ENCODE data around the gene SLC6A3. TPM values are rescaled to one million over a fixed set of nuclear protein-coding genes. Genes with fewer than 3 reads are reported as not detected.

The SLC6A3 gene
- total RNA-seq, 5 donors from 2014 or later (not counting 1 experiment from before 2014, with no cell fraction given), result 0.22 TPM; not detected in 4

DNA sequence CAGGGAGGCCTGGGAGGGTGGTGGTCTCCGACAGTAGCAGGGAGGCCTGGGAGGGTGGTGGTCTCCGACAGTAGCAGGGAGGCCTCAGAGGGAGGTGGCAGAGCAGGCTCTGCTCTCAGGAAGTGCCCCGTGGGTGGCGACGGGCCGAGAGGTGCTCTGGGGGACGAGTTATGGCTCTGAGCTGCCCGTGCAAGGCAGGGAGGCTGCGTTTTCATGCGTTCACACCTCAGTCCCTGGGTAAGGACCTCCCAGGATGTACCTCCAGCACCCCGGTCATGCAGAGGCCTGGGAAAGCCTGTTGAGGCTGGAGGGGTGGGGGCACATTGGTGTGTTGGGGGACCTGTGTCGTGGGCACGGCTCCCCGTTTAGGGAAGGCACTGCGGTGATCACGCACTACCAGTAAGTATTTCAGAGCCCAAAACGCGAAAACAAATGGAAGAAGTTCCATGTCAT is 63.0 kb downstream of the SLC6A3 start:
- Mint-ChIP-seq H3K4me3 (no peak overlapping the region), H3K27me3 (peaks cover 0 to 7% of the 10 kb centered on the region in 2 donors), H3K9me3 (no peaks in the 10 kb centered on the region), H3K27ac (no peak overlapping the region), H3K36me3 (no peaks in the 10 kb centered on the region), H3K4me1 (peaks cover 26 to 36% (median 32%) of the 10 kb centered on the region in 3 donors)
- H3K4me3 ChIP-seq (ENCODE audit: control insufficient read depth in 1 of 2, extremely low read depth in 1 of 2, low read length in 1 of 2), result no peak overlapping the region
- H3K4me1 ChIP-seq (ENCODE audit: control insufficient read depth in 1 of 2, extremely low read depth in 1 of 2, insufficient read depth in 2 of 2, low read length in 2 of 2), result peaks cover 6 to 27% of the 10 kb centered on the region in 2 experiments
- no peaks in the 10 kb centered on the region for H3K36me3 ChIP-seq (ENCODE audit: control insufficient read depth in 2 of 2, extremely low read depth in 1 of 2, insufficient read depth in 1 of 2, low read length in 1 of 2)
- ATAC-seq (replicated peaks in 1 of 4) (no peak), DNase-seq (no peak)
- POLR2A ChIA-PET, result no interaction called here
- no peaks in the 10 kb centered on the region for H3K9me3 ChIP-seq
- CTCF ChIA-PET, result interaction anchor here in 1 of 2 donors (0.7 kb wide), 1 partner anchor 271 kb away, joined by 3 read pairs; no protein-coding TSS in a partner anchor
- no peak overlapping the region for H3K27ac ChIP-seq (ENCODE audit: low read length)
- WGBS (ENCODE audit: insufficient coverage), result 86% methylated on average over 17 of the region's 18 CpGs
- H3K27me3 ChIP-seq (replicated peaks in 1 of 2; ENCODE audit: control insufficient read depth in 2 of 2, extremely low read depth in 1 of 2, insufficient read depth in 2 of 2, low read length in 1 of 2), result peaks cover 0 to 23% of the 10 kb centered on the region in 2 experiments

DNA sequence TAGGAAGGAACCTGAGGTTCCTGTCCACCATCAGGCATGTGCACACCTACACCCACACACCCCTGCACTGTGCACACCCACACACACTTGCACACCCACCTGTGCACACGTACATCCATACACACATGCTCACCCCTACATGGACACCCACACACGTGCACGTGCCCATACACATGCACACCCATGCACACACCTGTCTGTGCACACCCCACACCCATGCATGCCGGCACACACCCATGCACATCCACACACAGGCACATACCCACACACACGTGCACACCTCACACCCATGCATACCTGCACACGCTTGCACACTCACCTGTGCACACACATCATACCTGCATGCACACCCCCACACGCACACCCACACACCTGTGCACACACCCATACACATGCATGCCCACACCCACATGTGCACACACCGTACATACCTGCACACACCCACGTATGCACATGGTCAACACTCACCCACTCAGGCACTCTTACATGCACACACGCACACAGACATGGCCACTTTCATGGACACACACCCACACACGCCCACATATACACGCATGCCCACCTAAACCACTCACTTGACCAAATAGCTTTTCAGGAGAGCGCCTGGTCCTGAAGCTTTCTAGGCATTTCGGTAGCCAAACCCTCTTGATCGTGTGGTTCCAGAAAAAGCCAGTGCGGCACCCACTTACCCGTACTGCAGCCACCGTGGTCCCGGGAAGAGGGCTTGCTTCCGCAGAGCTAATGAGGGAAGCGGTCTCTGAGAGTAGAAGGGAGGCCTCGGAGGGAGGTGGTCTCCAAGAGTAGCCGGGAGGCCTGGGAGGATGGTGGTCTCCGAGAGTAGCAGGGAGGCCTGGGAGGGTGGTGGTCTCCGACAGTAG is 63.6 kb downstream of the SLC6A3 start:
- ATAC-seq (replicated peaks in 1 of 4) (no peak), DNase-seq (no peak)
- H3K9me3 Mint-ChIP-seq, result no peaks in the 10 kb centered on the region
- H3K4me3 Mint-ChIP-seq, result peak overlapping the region in 2 of 3 donors; percentile 26 to 55
- H3K4me1 ChIP-seq (ENCODE audit: control insufficient read depth in 1 of 2, extremely low read depth in 1 of 2, insufficient read depth in 2 of 2, low read length in 2 of 2), result peaks cover 0 to 20% of the 10 kb centered on the region in 2 experiments
- peaks cover 0 to 23% of the 10 kb centered on the region in 2 experiments for H3K27me3 ChIP-seq (replicated peaks in 1 of 2; ENCODE audit: control insufficient read depth in 2 of 2, extremely low read depth in 1 of 2, insufficient read depth in 2 of 2, low read length in 1 of 2)
- H3K27me3 Mint-ChIP-seq, result peaks cover 0 to 7% of the 10 kb centered on the region in 2 donors
- no peak overlapping the region for H3K27ac ChIP-seq (ENCODE audit: low read length)
- peaks cover 20 to 30% (median 26%) of the 10 kb centered on the region in 3 donors for H3K4me1 Mint-ChIP-seq
- H3K9me3 ChIP-seq, result no peaks in the 10 kb centered on the region
- H3K4me3 ChIP-seq (ENCODE audit: control insufficient read depth in 1 of 2, extremely low read depth in 1 of 2, low read length in 1 of 2), result no peak overlapping the region
- H3K36me3 Mint-ChIP-seq, result no peaks in the 10 kb centered on the region
- 92% methylated on average over 24 of the region's 25 CpGs for WGBS (ENCODE audit: insufficient coverage)
- ChIA-PET CTCF (interaction anchor here in 1 of 2 donors (0.7 to 0.9 kb wide), 2 partner anchors 28 to 272 kb away, joined by 3 read pairs; no protein-coding TSS in a partner anchor), POLR2A (interaction anchor here in 1 of 2 donors (1.0 kb wide), 1 partner anchor 1164 kb away, joined by 3 read pairs; the partner anchor contains the start of genes CCDC127 and SDHA)
- H3K36me3 ChIP-seq (ENCODE audit: control insufficient read depth in 2 of 2, extremely low read depth in 1 of 2, insufficient read depth in 1 of 2, low read length in 1 of 2), result no peaks in the 10 kb centered on the region
- H3K27ac Mint-ChIP-seq, result peak overlapping the region in 1 of 2 donors; percentile 52

DNA sequence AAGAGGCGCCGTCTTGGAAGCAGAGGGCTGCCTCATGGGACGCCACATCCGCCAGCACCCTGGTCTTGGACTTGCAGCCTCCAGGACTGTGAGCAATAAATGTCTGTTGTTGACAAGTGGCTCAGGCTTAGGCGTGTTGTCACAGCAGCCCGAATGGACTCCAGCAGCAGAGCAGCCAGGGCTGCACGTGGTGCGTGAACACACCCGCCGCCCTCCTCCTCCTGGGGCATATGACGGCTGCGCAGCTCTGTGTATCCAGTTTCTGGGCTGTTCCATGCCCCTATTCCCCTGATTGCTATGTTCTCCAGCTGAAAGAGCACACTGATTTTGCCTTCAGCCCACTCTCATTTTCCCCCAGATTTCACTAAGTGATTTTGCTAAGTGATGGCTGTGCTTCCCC is 64.3 kb downstream of the SLC6A3 start:
- no peaks in the 10 kb centered on the region for H3K36me3 ChIP-seq (ENCODE audit: control insufficient read depth in 2 of 2, extremely low read depth in 1 of 2, insufficient read depth in 1 of 2, low read length in 1 of 2)
- H3K27ac Mint-ChIP-seq, result no peak overlapping the region
- WGBS (ENCODE audit: insufficient coverage), result 93% methylated on average over 12 of the region's 12 CpGs
- no peak for DNase-seq
- no peaks in the 10 kb centered on the region for H3K9me3 ChIP-seq
- no peak overlapping the region for H3K27ac ChIP-seq (ENCODE audit: low read length)
- peaks cover 14 to 23% (median 20%) of the 10 kb centered on the region in 3 donors for H3K4me1 Mint-ChIP-seq
- H3K36me3 Mint-ChIP-seq, result no peaks in the 10 kb centered on the region
- peak overlapping the region in 2 of 3 donors; percentile 26 to 55 for H3K4me3 Mint-ChIP-seq
- ChIA-PET POLR2A (interaction anchor here in 1 of 2 donors (1.0 kb wide), 1 partner anchor 1163 kb away, joined by 3 read pairs; the partner anchor contains the start of genes CCDC127 and SDHA), CTCF (interaction anchor here (0.9 to 1.6 kb wide), 4 partner anchors 28 to 272 kb away, joined by 3 to 5 read pairs (median 3); no protein-coding TSS in a partner anchor)
- H3K27me3 Mint-ChIP-seq, result peaks cover 0 to 7% of the 10 kb centered on the region in 2 donors
- H3K27me3 ChIP-seq (replicated peaks in 1 of 2; ENCODE audit: control insufficient read depth in 2 of 2, extremely low read depth in 1 of 2, insufficient read depth in 2 of 2, low read length in 1 of 2), result peaks cover 0 to 23% of the 10 kb centered on the region in 2 experiments
- H3K4me3 ChIP-seq (ENCODE audit: control insufficient read depth in 1 of 2, extremely low read depth in 1 of 2, low read length in 1 of 2), result no peak overlapping the region
- ATAC-seq (replicated peaks in 1 of 4), result no peak
- no peaks in the 10 kb centered on the region for H3K9me3 Mint-ChIP-seq
- H3K4me1 ChIP-seq (ENCODE audit: control insufficient read depth in 1 of 2, extremely low read depth in 1 of 2, insufficient read depth in 2 of 2, low read length in 2 of 2), result peaks cover 0 to 18% of the 10 kb centered on the region in 2 experiments

DNA sequence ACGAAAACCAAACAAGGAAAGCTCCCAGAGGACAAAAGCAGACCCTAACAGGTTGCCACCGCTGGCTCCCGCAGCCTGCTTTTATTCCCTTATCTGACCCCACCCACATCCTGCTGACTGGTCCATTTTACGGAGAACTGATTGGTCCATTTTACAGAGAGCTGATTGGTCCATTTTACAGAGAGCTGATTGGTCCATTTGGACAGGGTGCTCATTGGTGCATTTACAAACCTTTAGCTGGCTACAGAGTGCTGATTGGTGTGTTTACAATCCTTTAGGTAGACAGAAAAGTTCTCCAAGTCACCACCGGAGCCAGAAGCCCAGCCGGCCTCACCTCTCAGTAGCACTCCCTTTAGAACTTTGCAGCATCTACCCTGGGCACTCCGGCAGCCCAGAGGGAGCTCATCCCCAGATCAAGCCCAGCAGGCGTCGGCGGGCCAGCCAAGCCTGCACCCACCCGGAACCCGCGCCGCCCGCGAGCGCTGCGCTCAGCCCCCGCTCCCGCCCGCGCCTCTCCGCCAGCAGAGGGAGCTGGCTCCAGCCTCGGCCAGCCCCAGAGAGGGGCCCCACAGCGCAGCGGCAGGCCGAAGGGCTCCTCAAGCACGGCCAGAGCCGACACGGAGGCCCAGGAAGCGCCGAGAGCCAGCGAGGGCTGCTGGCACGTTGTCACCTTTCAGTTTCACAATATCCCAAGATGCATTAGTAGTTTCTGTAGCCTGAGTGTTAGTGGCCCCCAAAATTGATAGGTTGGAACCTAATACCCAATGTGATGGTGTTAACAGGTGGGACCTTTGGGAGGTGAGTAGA is 65.0 kb downstream of the SLC6A3 start:
- CTCF ChIA-PET, result interaction anchor here (0.6 to 1.6 kb wide), 7 partner anchors 29 to 273 kb away, joined by 3 to 5 read pairs (median 3); no protein-coding TSS in a partner anchor
- Mint-ChIP-seq H3K4me1 (peaks cover 9 to 17% (median 15%) of the 10 kb centered on the region in 3 donors), H3K27ac (no peak overlapping the region), H3K27me3 (peaks cover 0 to 7% of the 10 kb centered on the region in 2 donors), H3K9me3 (no peaks in the 10 kb centered on the region), H3K36me3 (no peaks in the 10 kb centered on the region), H3K4me3 (peak overlapping the region; percentile 60 to 77 (median 61))
- DNase-seq (peak; percentile 15 to 72 (median 48)), ATAC-seq (replicated peaks in 1 of 4) (peak; percentile 88 to 93 (median 90))
- POLR2A ChIA-PET, result interaction anchor here in 1 of 2 donors (1.0 kb wide), 1 partner anchor 1162 kb away, joined by 3 read pairs; the partner anchor contains the start of genes CCDC127 and SDHA
- Histone ChIP-seq H3K9me3 (no peaks in the 10 kb centered on the region), H3K27me3 (replicated peaks in 1 of 2; ENCODE audit: control insufficient read depth in 2 of 2, extremely low read depth in 1 of 2, insufficient read depth in 2 of 2, low read length in 1 of 2) (peaks cover 0 to 23% of the 10 kb centered on the region in 2 experiments), H3K36me3 (ENCODE audit: control insufficient read depth in 2 of 2, extremely low read depth in 1 of 2, insufficient read depth in 1 of 2, low read length in 1 of 2) (no peaks in the 10 kb centered on the region), H3K27ac (ENCODE audit: low read length) (no peak overlapping the region), H3K4me1 (ENCODE audit: control insufficient read depth in 1 of 2, extremely low read depth in 1 of 2, insufficient read depth in 2 of 2, low read length in 2 of 2) (peaks cover 0 to 12% of the 10 kb centered on the region in 2 experiments), H3K4me3 (ENCODE audit: control insufficient read depth in 1 of 2, extremely low read depth in 1 of 2, low read length in 1 of 2) (peak overlapping the region; percentile 12 to 39)
- 14% methylated on average over 24 of the region's 34 CpGs for WGBS (ENCODE audit: insufficient coverage)

DNA sequence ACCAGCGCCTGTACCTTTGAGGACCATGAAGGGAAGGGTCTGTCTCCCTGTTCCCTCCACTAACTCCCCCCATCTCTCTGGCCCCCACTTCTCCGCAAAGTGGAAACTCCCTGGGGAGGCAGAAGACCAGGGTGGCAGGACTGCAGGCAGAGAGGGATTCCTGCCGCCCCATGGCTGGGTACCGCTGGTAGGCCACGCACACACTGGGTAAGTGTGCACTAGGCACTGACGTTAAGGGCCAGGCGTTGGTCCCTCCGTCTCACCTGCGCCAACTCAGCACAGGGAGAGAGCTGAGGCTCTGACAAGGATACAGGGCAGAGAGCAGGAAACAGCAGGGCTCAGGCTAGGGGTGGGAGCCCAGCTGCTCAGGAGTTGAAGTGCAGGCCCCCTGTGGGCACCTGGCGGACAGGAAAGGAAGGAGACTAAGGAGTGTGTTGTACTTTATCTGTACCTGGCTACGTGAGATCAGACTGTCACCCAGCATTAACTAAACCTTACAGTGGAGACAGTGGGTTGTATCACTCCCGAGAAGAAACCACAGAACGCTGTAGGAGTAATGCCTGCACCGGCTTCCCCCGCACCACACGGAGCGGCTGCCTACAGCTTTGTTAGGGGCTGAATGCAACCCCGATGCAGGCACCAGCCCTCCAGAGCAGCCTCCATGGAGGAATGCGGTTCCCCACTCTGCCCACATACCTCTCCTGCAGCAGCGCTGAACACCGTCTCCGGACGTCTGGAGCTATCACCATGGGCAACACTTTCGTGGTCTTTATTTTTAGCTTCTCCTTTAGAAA is 66.2 kb downstream of the SLC6A3 start:
- peaks cover 0 to 7% of the 10 kb centered on the region in 2 donors for H3K27me3 Mint-ChIP-seq
- H3K4me3 Mint-ChIP-seq, result no peak overlapping the region
- no peaks in the 10 kb centered on the region for H3K9me3 Mint-ChIP-seq
- no peaks in the 10 kb centered on the region for H3K36me3 ChIP-seq (ENCODE audit: control insufficient read depth in 2 of 2, extremely low read depth in 1 of 2, insufficient read depth in 1 of 2, low read length in 1 of 2)
- no peak for ATAC-seq (replicated peaks in 1 of 4)
- no peak for DNase-seq
- no peaks in the 10 kb centered on the region for H3K36me3 Mint-ChIP-seq
- H3K27ac Mint-ChIP-seq, result no peak overlapping the region
- ChIA-PET POLR2A (no interaction called here), CTCF (interaction anchor here in 1 of 2 donors (0.9 to 1.6 kb wide), 2 partner anchors 243 to 274 kb away, joined by 3 to 5 read pairs; no protein-coding TSS in a partner anchor)
- 96% methylated on average over 15 of the region's 24 CpGs for WGBS (ENCODE audit: insufficient coverage)
- no peak overlapping the region for H3K27ac ChIP-seq (ENCODE audit: low read length)
- H3K4me1 Mint-ChIP-seq, result peaks cover 11 to 17% (median 14%) of the 10 kb centered on the region in 3 donors
- H3K4me3 ChIP-seq (ENCODE audit: control insufficient read depth in 1 of 2, extremely low read depth in 1 of 2, low read length in 1 of 2), result no peak overlapping the region
- H3K27me3 ChIP-seq (replicated peaks in 1 of 2; ENCODE audit: control insufficient read depth in 2 of 2, extremely low read depth in 1 of 2, insufficient read depth in 2 of 2, low read length in 1 of 2), result peaks cover 0 to 23% of the 10 kb centered on the region in 2 experiments
- peaks cover 0 to 23% of the 10 kb centered on the region in 2 experiments for H3K4me1 ChIP-seq (ENCODE audit: control insufficient read depth in 1 of 2, extremely low read depth in 1 of 2, insufficient read depth in 2 of 2, low read length in 2 of 2)
- H3K9me3 ChIP-seq, result no peaks in the 10 kb centered on the region
